Esophagus muscularis mucosa (tissue), 4 donors: ENCODE results near the gene NYAP2. TPM values are rescaled to one million over a fixed set of nuclear protein-coding genes. Genes with fewer than 3 reads are reported as not detected.

Experiments used
- DNase-seq: peaks from one replicate; pipeline ENCODE4 v3.0.0-alpha.2; 2017; ENCODE audit errors: extremely low spot score
- H3K27ac ChIP-seq, 4 donors: fragments of 200-600 bp; sonication (generic); replicated peaks in 1 of 4; 1 replicate in 3 of 4; 2 replicates in 1 of 4; pipeline ENCODE4 v1.5.1; 2016 to 2019; ENCODE audit warnings: mild to moderate bottlenecking in 1 of 4
- H3K27me3 ChIP-seq, 4 donors: fragments of 200-600 bp; sonication (generic); one replicate each; pipeline versions ENCODE4 v1.5.1 to v1.6.0; 2016 to 2019
- H3K36me3 ChIP-seq, 4 donors: fragments of 200-600 bp; sonication (generic); one replicate each; pipeline ENCODE4 v1.5.1; 2016 to 2019
- H3K4me1 ChIP-seq, 4 donors: fragments of 200-600 bp; sonication (generic); one replicate each; pipeline ENCODE4 v1.5.1; 2016 to 2019
- H3K4me3 ChIP-seq, 4 donors: fragments of 200-600 bp; sonication (generic); 1 replicate in 2 of 4; 2 replicates in 2 of 4; pipeline ENCODE4 v1.5.1; 2016 to 2019; ENCODE audit warnings: mild to moderate bottlenecking in 4 of 4, moderate library complexity in 1 of 4
- H3K9me3 ChIP-seq, 4 donors: fragments of 200-600 bp; sonication (generic); 1 replicate in 3 of 4; 2 replicates in 1 of 4; pipeline ENCODE4 v1.5.1; 2016 to 2019
- CTCF ChIP-seq, 3 experiments: fragments of 200-600 bp in 2 of 3; fragments of 450-650 bp in 1 of 3; sonication (generic) in 2 of 3; IDR thresholded peaks; one replicate each; pipeline ENCODE4 v1.5.1; 2017 to 2019; ENCODE audit warnings: antibody characterized with exemption in 3 of 3, mild to moderate bottlenecking in 2 of 3, moderate library complexity in 1 of 3
- EP300 ChIP-seq: sonication (generic); formaldehyde crosslinking; IDR thresholded peaks from one replicate; pipeline ENCODE4 v1.6.1; 2017; ENCODE audit warnings: antibody characterized with exemption
- POLR2A ChIP-seq: fragments of 450-650 bp; IDR thresholded peaks from one replicate; pipeline ENCODE4 v1.6.1; 2017; ENCODE audit warnings: antibody characterized with exemption, moderate library complexity, mild to moderate bottlenecking, low read depth
- POLR2AphosphoS5 ChIP-seq, 2 donors: sonication (generic); formaldehyde crosslinking; IDR thresholded peaks; one replicate each; pipeline ENCODE4 v1.6.1; 2017; ENCODE audit warnings: antibody characterized with exemption in 2 of 2
- WGBS: methylation state at CpG from one replicate; pipeline ENCODE4 v1.1.5; 2018; 5-methylcytosine and 5-hydroxymethylcytosine counted together
- intact Hi-C: fragments of 100-400 bp; cut with DNase I; formaldehyde crosslinking; loops from one replicate; pipeline ENCODE4 v1.15.1; 2023
- total RNA-seq, 4 donors: library from RNA; depleted of rRNA; stranded (reverse); fragments of >200 nt; gene quantifications; one replicate each; pipeline versions ENCODE4 v1.1.0 to v1.2.1, GENCODE V29; 2016

The NYAP2 gene
- total RNA-seq, 4 donors from 2014 or later = under 0.01 to 0.26 (median 0.17) TPM; not detected in 1

GRCh38 chr2:225434014-225434413, 34.5 kb downstream of the NYAP2 start:
- H3K9me3 ChIP-seq = no peaks in the 10 kb centered on the region
- no peaks in the 10 kb centered on the region for H3K36me3 ChIP-seq
- H3K27ac ChIP-seq = no peak overlapping the region
- intact Hi-C loops = no loop called here
- TF ChIP-seq CTCF (IDR thresholded peaks at IDR 0.05) = no peak
- no peak for DNase-seq
- no peaks in the 10 kb centered on the region for H3K4me1 ChIP-seq
- 24% methylated on average over 4 of the region's 4 CpGs for WGBS
- H3K27me3 ChIP-seq = no peaks in the 10 kb centered on the region
- no peak overlapping the region for H3K4me3 ChIP-seq

- intact Hi-C loops = no loop called here
- TF ChIP-seq EP300 (no peak), POLR2A (no peak), POLR2AphosphoS5 (IDR thresholded peaks at IDR 0.05) (no peak), CTCF (IDR thresholded peaks at IDR 0.05) (no peak)
- no peaks in the 10 kb centered on the region for H3K9me3 ChIP-seq
- no peak overlapping the region for H3K4me3 ChIP-seq
- DNase-seq = no peak
- H3K27ac ChIP-seq = no peak overlapping the region
- peaks cover 0 to 6% (median 0%) of the 10 kb centered on the region in 4 donors for H3K27me3 ChIP-seq
- no peaks in the 10 kb centered on the region for H3K36me3 ChIP-seq
- H3K4me1 ChIP-seq = no peaks in the 10 kb centered on the region
- WGBS = 60% methylated on average over 1 of the region's 1 CpG
Observed at GRCh38 chr2:225437319-225437718, 37.8 kb downstream of the NYAP2 start.

- Histone ChIP-seq H3K4me1 (no peaks in the 10 kb centered on the region), H3K9me3 (no peaks in the 10 kb centered on the region), H3K36me3 (no peaks in the 10 kb centered on the region), H3K27ac (no peak overlapping the region), H3K4me3 (no peak overlapping the region), H3K27me3 (peaks cover 0 to 6% (median 0%) of the 10 kb centered on the region in 4 donors)
- no peak for TF ChIP-seq POLR2AphosphoS5 (IDR thresholded peaks at IDR 0.05)
- no peak for TF ChIP-seq EP300
- TF ChIP-seq POLR2A = no peak
- TF ChIP-seq CTCF (IDR thresholded peaks at IDR 0.05) = no peak
- no peak for DNase-seq
- intact Hi-C loops = no loop called here
- 84% methylated on average over 1 of the region's 1 CpG for WGBS
Observed at GRCh38 chr2:225438248-225438647, 38.7 kb downstream of the NYAP2 start.

GRCh38 chr2:225452677-225453076, 53.2 kb downstream of the NYAP2 start:
- TF ChIP-seq POLR2AphosphoS5 (IDR thresholded peaks at IDR 0.05) = no peak
- intact Hi-C loops = no loop called here
- 83% methylated on average over 6 of the region's 6 CpGs for WGBS
- DNase-seq = no peak
- Histone ChIP-seq H3K27ac (no peak overlapping the region), H3K27me3 (no peaks in the 10 kb centered on the region), H3K9me3 (peaks cover 0 to 3% (median 0%) of the 10 kb centered on the region in 4 donors), H3K36me3 (no peaks in the 10 kb centered on the region), H3K4me1 (no peaks in the 10 kb centered on the region), H3K4me3 (no peak overlapping the region)

GRCh38 chr2:225454412-225454811, 54.9 kb downstream of the NYAP2 start:
- no peaks in the 10 kb centered on the region for H3K4me1 ChIP-seq
- H3K36me3 ChIP-seq = no peaks in the 10 kb centered on the region
- no peak overlapping the region for H3K4me3 ChIP-seq
- DNase-seq = no peak
- intact Hi-C loops = no loop called here
- 96% methylated on average over 6 of the region's 6 CpGs for WGBS
- no peaks in the 10 kb centered on the region for H3K27me3 ChIP-seq
- TF ChIP-seq POLR2A = no peak
- no peak for TF ChIP-seq EP300
- no peak for TF ChIP-seq POLR2AphosphoS5 (IDR thresholded peaks at IDR 0.05)
- no peak for TF ChIP-seq CTCF (IDR thresholded peaks at IDR 0.05)
- no peak overlapping the region for H3K27ac ChIP-seq
- H3K9me3 ChIP-seq = peaks cover 0 to 3% (median 0%) of the 10 kb centered on the region in 4 donors
